Measurements from ENCODE around the gene TMEM38B. TPM values are rescaled to one million over a fixed set of nuclear protein-coding genes. Genes with fewer than 3 reads are reported as not detected.
"Not testable (repeated sequence)": the region's sequence is repeated elsewhere in the genome, so short reads cannot be mapped to it uniquely, and the experiment has no call there.

Gene TMEM38B
- total RNA-seq, 4 donors from 2014 or later: 7.4 to 12.5 (median 9.7) TPM

DNA sequence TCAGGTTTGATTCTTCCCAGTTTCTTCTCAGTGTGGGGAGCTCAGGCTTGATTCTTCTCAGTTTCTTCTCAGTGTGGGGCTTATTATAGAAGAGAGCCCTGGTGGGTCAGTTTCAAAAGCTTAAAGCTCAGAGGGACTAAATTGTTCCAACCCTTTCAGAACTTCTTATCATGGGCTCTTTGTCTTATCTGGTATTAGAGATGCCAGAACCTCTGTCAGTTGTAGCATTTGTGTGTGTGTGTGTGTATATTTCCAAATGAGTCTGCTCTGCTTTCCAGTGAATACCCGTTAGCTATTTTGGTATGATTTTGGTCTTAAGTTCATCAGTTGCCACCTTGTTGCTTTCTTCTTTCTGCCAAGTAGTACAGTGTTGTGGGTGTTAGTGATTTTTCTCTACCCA, 21.8 kb downstream of the TMEM38B start:
- no peak for TF ChIP-seq POLR2A (IDR thresholded peaks at IDR 0.05)
- TF ChIP-seq CTCF (IDR thresholded peaks at IDR 0.05): no peak
- TF ChIP-seq EP300 (IDR thresholded peaks at IDR 0.05): no peak
- no peak for TF ChIP-seq POLR2AphosphoS5 (IDR thresholded peaks at IDR 0.05)
- H3K4me1 ChIP-seq: no peaks in the 10 kb centered on the region
- no peaks in the 10 kb centered on the region for H3K9me3 ChIP-seq
- H3K4me3 ChIP-seq: no peak overlapping the region
- no peaks in the 10 kb centered on the region for H3K36me3 ChIP-seq
- WGBS: 75% methylated on average over 1 of the region's 1 CpG
- H3K27me3 ChIP-seq: no peaks in the 10 kb centered on the region
- H3K27ac ChIP-seq: no peak overlapping the region
- no peak for DNase-seq (ENCODE audit: low spot score in 2 of 2)

DNA sequence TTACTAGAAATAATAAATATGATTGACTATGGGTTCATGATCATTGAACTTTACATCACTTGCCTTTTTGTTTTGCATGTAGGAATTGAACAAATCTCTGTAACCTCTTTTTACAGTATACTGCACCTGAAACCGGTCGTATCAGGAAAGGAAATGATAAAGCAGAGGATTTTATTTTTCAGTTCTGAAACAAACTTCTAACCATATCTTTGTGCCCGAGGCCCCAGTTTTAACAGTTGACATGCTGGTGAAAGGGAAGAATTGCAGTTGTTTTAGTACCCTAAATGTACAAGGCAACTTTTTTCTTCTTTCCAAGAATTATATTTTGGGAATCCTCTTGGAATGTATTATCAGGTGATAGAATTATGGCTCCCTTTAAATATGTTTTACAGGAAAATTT, 27.8 kb downstream of the TMEM38B start:
- no peak for TF ChIP-seq EP300 (IDR thresholded peaks at IDR 0.05)
- no peak for TF ChIP-seq CTCF (IDR thresholded peaks at IDR 0.05)
- TF ChIP-seq POLR2A (IDR thresholded peaks at IDR 0.05): no peak
- TF ChIP-seq POLR2AphosphoS5 (IDR thresholded peaks at IDR 0.05): no peak
- H3K27me3 ChIP-seq: no peaks in the 10 kb centered on the region
- no peaks in the 10 kb centered on the region for H3K4me1 ChIP-seq
- 87% methylated on average over 3 of the region's 3 CpGs for WGBS
- H3K9me3 ChIP-seq: no peaks in the 10 kb centered on the region
- no peaks in the 10 kb centered on the region for H3K36me3 ChIP-seq
- H3K4me3 ChIP-seq: no peak overlapping the region
- DNase-seq (ENCODE audit: low spot score in 2 of 2): no peak
- no peak overlapping the region for H3K27ac ChIP-seq

GRCh38 chr9:105725370-105725769, 31.0 kb downstream of the TMEM38B start:
- DNase-seq (ENCODE audit: low spot score in 2 of 2): no peak
- 93% methylated on average over 2 of the region's 2 CpGs for WGBS
- Histone ChIP-seq H3K27ac (no peak overlapping the region), H3K4me1 (no peaks in the 10 kb centered on the region), H3K27me3 (no peaks in the 10 kb centered on the region), H3K4me3 (no peak overlapping the region), H3K36me3 (no peaks in the 10 kb centered on the region), H3K9me3 (no peaks in the 10 kb centered on the region)
- TF ChIP-seq POLR2A (IDR thresholded peaks at IDR 0.05) (no peak), POLR2AphosphoS5 (IDR thresholded peaks at IDR 0.05) (no peak), EP300 (IDR thresholded peaks at IDR 0.05) (no peak), CTCF (IDR thresholded peaks at IDR 0.05) (no peak)

DNA sequence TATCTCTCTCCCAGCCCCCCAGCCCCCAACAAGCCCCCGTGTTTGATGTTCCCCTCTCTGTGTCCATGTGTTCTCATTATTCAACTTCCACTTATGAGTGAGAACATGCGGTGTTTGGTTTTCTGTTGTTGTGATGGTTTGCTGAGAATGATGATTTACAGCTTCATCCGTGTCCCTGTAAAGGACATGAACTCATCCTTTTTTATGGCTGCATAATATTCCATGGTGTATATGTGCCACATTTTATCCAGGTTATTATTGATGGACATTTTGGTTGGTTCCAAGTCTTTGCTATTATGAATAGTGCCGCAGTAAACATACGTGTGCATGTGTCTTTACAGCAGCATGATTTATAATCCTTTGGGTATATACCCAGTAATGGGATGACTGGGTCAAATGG, 33.9 kb downstream of the TMEM38B start:
- not testable (repeated sequence) for H3K27ac ChIP-seq; H3K9me3 ChIP-seq; DNase-seq (ENCODE audit: low spot score in 2 of 2); H3K4me1 ChIP-seq; H3K36me3 ChIP-seq; H3K4me3 ChIP-seq; H3K27me3 ChIP-seq
- WGBS: 100% methylated on average over 5 of the region's 5 CpGs

GRCh38 chr9:105731420-105731819, 37.1 kb downstream of the TMEM38B start:
- H3K4me1 ChIP-seq; H3K4me3 ChIP-seq; H3K27me3 ChIP-seq; DNase-seq (ENCODE audit: low spot score in 2 of 2); H3K36me3 ChIP-seq; H3K27ac ChIP-seq: not testable (repeated sequence)
- H3K9me3 ChIP-seq: peaks cover 13% of the 10 kb centered on the region
- WGBS: 94% methylated on average over 2 of the region's 2 CpGs

DNA sequence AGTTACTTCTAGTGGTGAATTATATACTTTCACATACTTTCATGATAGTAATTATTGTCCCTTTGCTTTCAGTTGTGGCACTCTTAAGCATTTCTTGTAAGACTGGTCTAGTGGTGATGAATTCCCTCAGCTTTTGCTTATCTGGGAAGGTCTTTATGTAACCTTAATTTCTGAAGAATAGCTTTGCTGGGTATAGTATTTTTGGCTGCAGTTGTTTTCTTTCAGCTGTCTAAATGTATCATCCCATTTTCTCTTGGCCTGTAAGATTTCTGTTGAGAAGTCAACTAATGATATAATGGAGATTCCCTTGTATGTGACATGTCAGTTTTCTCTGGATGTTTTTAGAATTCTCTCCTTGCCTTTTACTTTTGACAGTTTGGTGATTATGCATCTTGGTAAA, 41.0 kb downstream of the TMEM38B start:
- Histone ChIP-seq H3K27me3 (no peaks in the 10 kb centered on the region), H3K4me3 (no peak overlapping the region), H3K9me3 (peaks cover 19% of the 10 kb centered on the region), H3K27ac (no peak overlapping the region), H3K4me1 (no peaks in the 10 kb centered on the region), H3K36me3 (no peaks in the 10 kb centered on the region)
- DNase-seq (ENCODE audit: low spot score in 2 of 2): no peak
- no peak for TF ChIP-seq EP300 (IDR thresholded peaks at IDR 0.05)
- no peak for TF ChIP-seq POLR2A (IDR thresholded peaks at IDR 0.05)
- no peak for TF ChIP-seq CTCF (IDR thresholded peaks at IDR 0.05)
- no peak for TF ChIP-seq POLR2AphosphoS5 (IDR thresholded peaks at IDR 0.05)
